Measurements from ENCODE around the gene LY6G5C. TPM values are rescaled to one million over a fixed set of nuclear protein-coding genes. Genes with fewer than 3 reads are reported as not detected.
A peak's percentile ranks its signal among the peaks of the same experiment; 100 is the strongest.

LY6G5C gene
- total RNA-seq, 1 experiment from 2014 or later: 0.62 TPM

DNA sequence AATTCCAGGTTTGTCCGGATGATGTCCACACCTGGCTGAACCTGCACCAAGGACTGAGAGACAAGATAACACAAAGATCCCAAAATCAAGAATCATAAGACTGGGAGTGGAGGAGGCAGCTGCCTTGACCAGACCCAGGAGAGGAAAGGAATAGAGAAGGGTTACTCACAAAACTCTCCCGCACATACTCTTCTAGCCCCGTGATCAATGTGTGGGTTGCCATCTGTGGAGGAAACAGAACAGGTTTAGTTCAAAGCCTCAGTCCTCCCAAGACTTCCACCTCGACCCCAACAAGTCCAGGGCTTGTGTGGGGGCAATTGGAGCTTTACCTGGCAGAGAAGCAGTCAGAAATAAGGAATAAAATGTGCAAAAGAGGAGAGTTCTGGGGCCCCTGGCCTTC lies 39.5 kb downstream of the LY6G5C start:
- in situ Hi-C loops (cut with HindIII; ENCODE audit: low pct_unique_long_range_greater_than_20kb, low sequenced_read_pairs): no loop called here
- H3K27ac ChIP-seq (ENCODE audit: low read length): no peak overlapping the region
- H3K9me3 ChIP-seq (ENCODE audit: control insufficient read depth, insufficient read depth, low read depth, low read length): no peaks in the 10 kb centered on the region
- H3K27me3 ChIP-seq (ENCODE audit: control insufficient read depth, insufficient read depth, low read length): no peaks in the 10 kb centered on the region
- DNase-seq (ENCODE audit: low read depth, low spot score): no peak
- peaks cover 20% of the 10 kb centered on the region for H3K36me3 ChIP-seq (ENCODE audit: control insufficient read depth, insufficient read depth, low read length)
- no TSS peak for BruUV-seq (replicated peaks)
- H3K4me1 ChIP-seq (ENCODE audit: control insufficient read depth, insufficient read depth, low read length): peaks cover 4% of the 10 kb centered on the region; the same call in 1 of the 2 replicates
- POLR2A ChIA-PET: no interaction called here
- TF ChIP-seq CTCF (IDR thresholded peaks at IDR 0.05) (no peak), POLR2AphosphoS5 (IDR thresholded peaks at IDR 0.05; ENCODE audit: low read depth, low read length) (no peak), TCF7L2 (IDR thresholded peaks at IDR 0.05; ENCODE audit: low read depth, low read length) (no peak), SIN3A (IDR thresholded peaks at IDR 0.05; ENCODE audit: borderline replicate concordance, insufficient read depth, low read depth, low read length) (no peak)
- TF ChIP-seq, protein P1, sequence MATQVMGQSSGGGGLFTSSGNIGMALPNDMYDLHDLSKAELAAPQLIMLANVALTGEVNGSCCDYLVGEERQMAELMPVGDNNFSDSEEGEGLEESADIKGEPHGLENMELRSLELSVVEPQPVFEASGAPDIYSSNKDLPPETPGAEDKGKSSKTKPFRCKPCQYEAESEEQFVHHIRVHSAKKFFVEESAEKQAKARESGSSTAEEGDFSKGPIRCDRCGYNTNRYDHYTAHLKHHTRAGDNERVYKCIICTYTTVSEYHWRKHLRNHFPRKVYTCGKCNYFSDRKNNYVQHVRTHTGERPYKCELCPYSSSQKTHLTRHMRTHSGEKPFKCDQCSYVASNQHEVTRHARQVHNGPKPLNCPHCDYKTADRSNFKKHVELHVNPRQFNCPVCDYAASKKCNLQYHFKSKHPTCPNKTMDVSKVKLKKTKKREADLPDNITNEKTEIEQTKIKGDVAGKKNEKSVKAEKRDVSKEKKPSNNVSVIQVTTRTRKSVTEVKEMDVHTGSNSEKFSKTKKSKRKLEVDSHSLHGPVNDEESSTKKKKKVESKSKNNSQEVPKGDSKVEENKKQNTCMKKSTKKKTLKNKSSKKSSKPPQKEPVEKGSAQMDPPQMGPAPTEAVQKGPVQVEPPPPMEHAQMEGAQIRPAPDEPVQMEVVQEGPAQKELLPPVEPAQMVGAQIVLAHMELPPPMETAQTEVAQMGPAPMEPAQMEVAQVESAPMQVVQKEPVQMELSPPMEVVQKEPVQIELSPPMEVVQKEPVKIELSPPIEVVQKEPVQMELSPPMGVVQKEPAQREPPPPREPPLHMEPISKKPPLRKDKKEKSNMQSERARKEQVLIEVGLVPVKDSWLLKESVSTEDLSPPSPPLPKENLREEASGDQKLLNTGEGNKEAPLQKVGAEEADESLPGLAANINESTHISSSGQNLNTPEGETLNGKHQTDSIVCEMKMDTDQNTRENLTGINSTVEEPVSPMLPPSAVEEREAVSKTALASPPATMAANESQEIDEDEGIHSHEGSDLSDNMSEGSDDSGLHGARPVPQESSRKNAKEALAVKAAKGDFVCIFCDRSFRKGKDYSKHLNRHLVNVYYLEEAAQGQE (IDR thresholded peaks at IDR 0.05; ENCODE audit: insufficient read depth in 1 of 2, low read depth in 2 of 2, low read length in 1 of 2): no peak
- CTCF ChIA-PET: no interaction called here
- no peak for ATAC-seq
- H3K4me3 ChIP-seq (ENCODE audit: low read depth in 2 of 2, low read length in 2 of 2): no peak overlapping the region
- intact Hi-C loops (cut with micrococcal nuclease; ENCODE audit: unreplicated experiment): no loop called here

DNA sequence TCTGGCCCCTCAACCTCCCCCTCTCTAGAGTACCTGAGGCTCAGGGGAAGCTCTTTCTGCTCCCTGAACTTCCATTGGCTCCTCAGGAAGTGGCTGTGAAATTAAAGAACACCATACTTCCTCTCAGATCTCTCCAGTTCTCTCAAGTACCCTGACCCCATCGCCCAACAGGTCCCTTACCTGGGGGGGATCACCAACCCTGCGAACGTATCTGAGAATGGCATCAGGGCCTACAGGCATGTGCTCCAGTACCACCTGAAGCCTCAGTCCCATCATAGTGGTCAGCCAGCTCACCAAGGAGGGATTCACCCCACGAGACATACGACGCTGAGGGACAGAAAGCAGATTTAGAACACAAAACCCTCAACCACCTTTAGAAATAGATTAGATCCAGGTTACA lies 40.3 kb downstream of the LY6G5C start:
- H3K27me3 ChIP-seq (ENCODE audit: control insufficient read depth, insufficient read depth, low read length): no peaks in the 10 kb centered on the region
- BruUV-seq (replicated peaks): TSS peak; percentile 89
- no peak overlapping the region for H3K27ac ChIP-seq (ENCODE audit: low read length)
- in situ Hi-C loops (cut with HindIII; ENCODE audit: low pct_unique_long_range_greater_than_20kb, low sequenced_read_pairs) (no loop called here), intact Hi-C loops (cut with micrococcal nuclease; ENCODE audit: unreplicated experiment) (no loop called here)
- POLR2A ChIA-PET: interaction anchor here (0.5 to 3.0 kb wide), 2 partner anchors 11 to 713 kb away, joined by 9 to 11 read pairs; partner anchors contain the start of gene BAG6
- no peak for DNase-seq (ENCODE audit: low read depth, low spot score)
- H3K9me3 ChIP-seq (ENCODE audit: control insufficient read depth, insufficient read depth, low read depth, low read length): no peaks in the 10 kb centered on the region
- CTCF ChIA-PET: interaction anchor here (0.5 kb wide), 1 partner anchor 42 kb away, joined by 3 read pairs; no protein-coding TSS in a partner anchor
- TF ChIP-seq TCF7L2 (IDR thresholded peaks at IDR 0.05; ENCODE audit: low read depth, low read length): no peak
- no peak for TF ChIP-seq SIN3A (IDR thresholded peaks at IDR 0.05; ENCODE audit: borderline replicate concordance, insufficient read depth, low read depth, low read length)
- TF ChIP-seq, protein P1 (IDR thresholded peaks at IDR 0.05; ENCODE audit: insufficient read depth in 1 of 2, low read depth in 2 of 2, low read length in 1 of 2): no peak
- no peak for TF ChIP-seq POLR2AphosphoS5 (IDR thresholded peaks at IDR 0.05; ENCODE audit: low read depth, low read length)
- TF ChIP-seq CTCF (IDR thresholded peaks at IDR 0.05): no peak
- peaks cover 6% of the 10 kb centered on the region; the same call in 1 of the 2 replicates for H3K4me1 ChIP-seq (ENCODE audit: control insufficient read depth, insufficient read depth, low read length)
- no peak for ATAC-seq
- no peak overlapping the region for H3K4me3 ChIP-seq (ENCODE audit: low read depth in 2 of 2, low read length in 2 of 2)
- peaks cover 22% of the 10 kb centered on the region for H3K36me3 ChIP-seq (ENCODE audit: control insufficient read depth, insufficient read depth, low read length)

Measured in Panc1 (cell line).